Tibial artery (tissue), 4 donors: ENCODE measurements around the gene PARP12.
A peak's percentile ranks its signal among the peaks of the same experiment; 100 is the strongest.

Experiments
- DNase-seq, 2 donors: peaks; one replicate each; pipeline ENCODE4 v3.0.0-alpha.2; 2019
- H3K27ac ChIP-seq, 2 donors: fragments of 200-600 bp; sonication (generic) in 1 of 2; 1 replicate in 1 of 2; 2 replicates in 1 of 2; pipeline ENCODE4 v1.5.1; 2018 to 2019; ENCODE audit warnings: mild to moderate bottlenecking in 1 of 2
- H3K27me3 ChIP-seq, 2 donors: fragments of 200-600 bp; sonication (generic) in 1 of 2; one replicate each; pipeline versions ENCODE4 v1.5.1 to v1.6.0; 2016 to 2019
- H3K36me3 ChIP-seq, 3 donors: fragments of 200-600 bp; sonication (generic) in 2 of 3; one replicate each; pipeline ENCODE4 v1.5.1; 2016 to 2019; ENCODE audit warnings: mild to moderate bottlenecking in 2 of 3
- H3K4me1 ChIP-seq, 4 donors: fragments of 200-600 bp; sonication (generic) in 2 of 4; 1 replicate in 3 of 4; 2 replicates in 1 of 4; pipeline ENCODE4 v1.5.1; 2016 to 2019
- H3K4me3 ChIP-seq, 2 donors: fragments of 200-600 bp; sonication (generic) in 1 of 2; 1 replicate in 1 of 2; 2 replicates in 1 of 2; pipeline ENCODE4 v1.5.1; 2018 to 2019; ENCODE audit warnings: mild to moderate bottlenecking in 2 of 2
- H3K9me3 ChIP-seq, 3 donors: fragments of 200-600 bp; sonication (generic) in 1 of 3; one replicate each; pipeline ENCODE4 v1.5.1; 2016 to 2019
- CTCF ChIP-seq, 2 experiments: fragments of 200-600 bp in 1 of 2; fragments of 450-650 bp in 1 of 2; IDR thresholded peaks; one replicate each; pipeline ENCODE4 v1.5.1; 2017 to 2019; ENCODE audit warnings: antibody characterized with exemption in 2 of 2, mild to moderate bottlenecking in 1 of 2, moderate library complexity in 1 of 2
- intact Hi-C: fragments of 100-400 bp; cut with DNase I; formaldehyde crosslinking; loops from one replicate; pipeline ENCODE4 v1.15.0; 2023; ENCODE audit warnings: low total_unique reads

PARP12 gene

GRCh38 chr7:140014123-140014522 is 48.6 kb downstream of the PARP12 start:
- Histone ChIP-seq H3K27me3 (peaks cover 0 to 4% of the 10 kb centered on the region in 2 donors), H3K4me3 (no peak overlapping the region), H3K27ac (no peak overlapping the region), H3K4me1 (no peaks in the 10 kb centered on the region), H3K36me3 (no peaks in the 10 kb centered on the region), H3K9me3 (no peaks in the 10 kb centered on the region)
- intact Hi-C loops, result no loop called here
- no peak for TF ChIP-seq CTCF (IDR thresholded peaks at IDR 0.05)
- no peak for DNase-seq

GRCh38 chr7:140013676-140014075 is 49.1 kb downstream of the PARP12 start:
- H3K4me1 ChIP-seq, result no peaks in the 10 kb centered on the region
- H3K36me3 ChIP-seq, result no peaks in the 10 kb centered on the region
- no peak for TF ChIP-seq CTCF (IDR thresholded peaks at IDR 0.05)
- DNase-seq, result no peak
- H3K27ac ChIP-seq, result no peak overlapping the region
- no peak overlapping the region for H3K4me3 ChIP-seq
- intact Hi-C loops, result no loop called here
- peaks cover 0 to 4% of the 10 kb centered on the region in 2 donors for H3K27me3 ChIP-seq
- H3K9me3 ChIP-seq, result no peaks in the 10 kb centered on the region

GRCh38 chr7:140010194-140010895 is 52.4 kb downstream of the PARP12 start:
- H3K4me1 ChIP-seq, result no peaks in the 10 kb centered on the region
- H3K27me3 ChIP-seq, result peaks cover 0 to 4% of the 10 kb centered on the region in 2 donors
- DNase-seq, result no peak
- no peak overlapping the region for H3K27ac ChIP-seq
- H3K4me3 ChIP-seq, result no peak overlapping the region
- H3K36me3 ChIP-seq, result no peaks in the 10 kb centered on the region
- intact Hi-C loops, result no loop called here
- H3K9me3 ChIP-seq, result no peaks in the 10 kb centered on the region
- no peak for TF ChIP-seq CTCF (IDR thresholded peaks at IDR 0.05)

- Histone ChIP-seq H3K36me3 (no peaks in the 10 kb centered on the region), H3K4me3 (no peak overlapping the region), H3K4me1 (no peaks in the 10 kb centered on the region), H3K27ac (no peak overlapping the region), H3K9me3 (no peaks in the 10 kb centered on the region), H3K27me3 (peaks cover 0 to 4% of the 10 kb centered on the region in 2 donors)
- intact Hi-C loops, result loop anchor here (10.0 kb wide), 3 partner anchors 225 to 515 kb away; no protein-coding TSS in a partner anchor
- no peak for TF ChIP-seq CTCF (IDR thresholded peaks at IDR 0.05)
- DNase-seq, result peak in 1 of 2 donors; percentile 54
These were observed 53.0 kb downstream of the PARP12 start for GRCh38 chr7:140009735-140010134.

GRCh38 chr7:140008755-140009610 is 53.8 kb downstream of the PARP12 start:
- DNase-seq, result peak in 1 of 2 donors; percentile 48
- no peak for TF ChIP-seq CTCF (IDR thresholded peaks at IDR 0.05)
- intact Hi-C loops, result loop anchor here (10.0 kb wide), 3 partner anchors 224 to 514 kb away; no protein-coding TSS in a partner anchor
- H3K36me3 ChIP-seq, result no peaks in the 10 kb centered on the region
- no peaks in the 10 kb centered on the region for H3K9me3 ChIP-seq
- H3K27me3 ChIP-seq, result peaks cover 0 to 4% of the 10 kb centered on the region in 2 donors
- no peaks in the 10 kb centered on the region for H3K4me1 ChIP-seq
- H3K27ac ChIP-seq, result no peak overlapping the region
- H3K4me3 ChIP-seq, result no peak overlapping the region
